HG03469 (cell line): ENCODE results near the gene ST6GALNAC6.

Source experiments
- ATAC-seq: cut with Tn5 transposase; IDR thresholded peaks from one replicate; pipeline ENCODE4 v1.9.1; 2021; ENCODE audit warnings: mild to moderate bottlenecking, moderate library complexity, moderate number of reproducible peaks; ENCODE audit not compliant: unreplicated experiment

The ST6GALNAC6 gene

DNA sequence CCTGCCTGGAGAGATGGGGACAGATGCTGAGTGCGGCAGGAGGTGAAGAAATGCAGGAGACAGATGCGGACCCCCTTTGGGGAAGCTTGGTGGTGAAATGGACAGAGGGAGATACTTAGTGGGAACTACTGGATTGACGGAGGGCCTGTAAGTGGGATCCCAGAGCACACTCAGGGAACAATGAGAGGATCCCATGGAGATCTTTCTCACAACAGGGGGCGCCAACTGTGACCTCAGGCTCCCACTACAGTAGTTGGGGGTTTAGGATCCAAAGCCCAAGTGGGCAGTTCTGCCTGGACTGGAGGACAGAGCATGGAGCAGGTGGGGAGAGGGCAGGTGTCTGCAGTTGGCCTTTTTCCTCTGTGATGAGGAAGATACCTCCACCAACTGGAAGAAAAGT, 34.8 kb upstream of the ST6GALNAC6 start:
- no peak for ATAC-seq

- no peak for ATAC-seq
Observed at GRCh38 chr9:127931092-127931881, 31.9 kb upstream of the ST6GALNAC6 start.

DNA sequence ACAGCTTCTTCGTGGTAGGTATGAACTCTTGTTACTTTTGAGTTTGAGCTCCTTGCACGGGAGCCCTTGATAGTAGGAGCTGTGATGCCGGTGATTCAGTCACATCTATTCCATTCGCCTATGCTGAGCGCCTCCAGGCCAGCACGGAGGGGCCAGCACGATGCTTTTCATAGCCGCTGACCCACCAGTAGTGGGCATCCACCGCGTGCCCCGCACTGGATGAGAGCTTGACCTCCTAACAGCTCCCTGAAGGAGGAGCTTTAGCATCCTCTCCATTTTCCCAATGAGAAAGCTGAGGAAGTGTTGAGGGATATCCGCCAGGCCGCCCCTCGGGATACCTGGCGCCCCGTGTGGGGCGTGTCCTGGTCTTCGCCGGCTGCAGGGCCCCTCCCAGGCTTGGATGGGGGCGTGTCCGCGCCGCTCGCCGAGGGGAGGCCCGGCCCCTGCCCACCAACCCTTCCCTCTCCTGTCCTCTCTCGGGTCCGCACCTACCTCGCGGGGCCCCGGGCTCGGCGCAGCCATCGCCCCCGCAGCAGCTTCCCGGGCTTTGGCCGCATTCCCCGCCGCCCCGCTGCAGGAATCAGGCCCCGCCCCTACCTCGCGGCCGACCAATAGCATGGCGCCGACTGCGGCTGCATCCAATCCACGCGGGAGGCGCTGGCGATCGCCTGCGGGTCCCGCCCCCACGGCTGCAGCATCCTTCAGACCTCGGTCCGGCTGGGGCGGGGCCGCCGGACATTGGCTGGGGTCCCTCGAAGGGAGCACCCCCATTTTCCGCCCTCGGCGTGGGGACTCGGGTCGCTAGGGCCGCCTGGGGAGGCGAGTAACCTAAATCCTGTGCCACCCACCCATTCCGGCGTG, 31.1 kb upstream of the ST6GALNAC6 start, which contains the start of gene PIP5KL1:
PIP5KL1 (minus strand) TSS at position 547 of the 861 bp plus-strand sequence; CDS start at position 522, 25 bp downstream.
- peak; percentile 49 for ATAC-seq

DNA sequence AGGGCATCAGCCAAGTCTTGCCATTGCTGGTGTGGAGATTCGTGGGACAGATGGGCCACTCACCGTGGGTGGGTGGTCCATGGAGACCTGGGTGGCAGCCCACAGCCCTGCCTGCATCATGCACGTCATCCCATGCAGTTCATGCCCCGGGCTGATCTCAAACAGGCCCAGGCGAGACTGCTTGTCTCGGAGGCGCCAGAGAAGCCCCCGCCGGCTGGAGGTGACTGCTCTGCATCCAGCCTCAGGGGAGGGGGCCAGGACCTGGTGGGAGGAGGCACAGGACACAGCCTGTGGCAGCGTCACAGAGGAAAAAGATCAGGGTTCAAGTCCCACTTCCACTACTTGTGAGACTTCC, 30.2 kb upstream of the ST6GALNAC6 start:
- no peak for ATAC-seq

- ATAC-seq, result no peak
Observed at GRCh38 chr9:127928676-127929624, 29.5 kb upstream of the ST6GALNAC6 start.

DNA sequence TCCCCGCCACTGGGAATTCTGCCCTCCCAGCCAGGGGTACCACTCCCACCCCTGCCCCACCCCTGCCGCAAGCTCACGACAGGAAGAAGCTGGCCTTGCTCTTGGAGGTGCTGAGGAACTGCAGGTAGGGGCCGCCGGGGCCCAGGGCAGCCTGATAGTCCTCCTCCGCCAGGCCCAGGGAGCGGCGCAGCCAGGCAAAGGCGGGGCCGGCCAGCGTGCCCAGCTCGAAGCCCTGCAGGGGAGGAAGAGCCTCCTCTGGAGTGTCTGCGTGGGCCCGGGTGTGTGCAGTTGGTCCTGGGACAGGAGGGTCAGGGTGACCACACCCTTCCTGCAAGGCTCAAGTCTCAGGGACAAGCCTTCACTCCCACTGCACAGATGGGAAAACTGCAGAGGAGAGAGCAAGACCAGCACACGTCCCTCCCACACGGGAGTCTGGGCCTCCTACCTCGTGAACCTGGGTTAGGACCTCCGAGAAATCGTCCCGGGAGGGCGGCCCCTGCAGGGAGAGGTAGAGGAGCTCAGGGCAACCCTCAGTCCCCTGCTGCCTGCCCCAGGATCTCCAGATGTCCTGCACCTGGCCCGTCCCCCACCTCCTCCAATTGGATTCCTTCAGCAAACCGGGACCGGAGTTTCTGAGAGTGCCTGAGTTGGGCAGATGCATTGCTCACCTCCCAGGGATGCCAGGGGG, 28.7 kb upstream of the ST6GALNAC6 start:
- ATAC-seq, result no peak

DNA sequence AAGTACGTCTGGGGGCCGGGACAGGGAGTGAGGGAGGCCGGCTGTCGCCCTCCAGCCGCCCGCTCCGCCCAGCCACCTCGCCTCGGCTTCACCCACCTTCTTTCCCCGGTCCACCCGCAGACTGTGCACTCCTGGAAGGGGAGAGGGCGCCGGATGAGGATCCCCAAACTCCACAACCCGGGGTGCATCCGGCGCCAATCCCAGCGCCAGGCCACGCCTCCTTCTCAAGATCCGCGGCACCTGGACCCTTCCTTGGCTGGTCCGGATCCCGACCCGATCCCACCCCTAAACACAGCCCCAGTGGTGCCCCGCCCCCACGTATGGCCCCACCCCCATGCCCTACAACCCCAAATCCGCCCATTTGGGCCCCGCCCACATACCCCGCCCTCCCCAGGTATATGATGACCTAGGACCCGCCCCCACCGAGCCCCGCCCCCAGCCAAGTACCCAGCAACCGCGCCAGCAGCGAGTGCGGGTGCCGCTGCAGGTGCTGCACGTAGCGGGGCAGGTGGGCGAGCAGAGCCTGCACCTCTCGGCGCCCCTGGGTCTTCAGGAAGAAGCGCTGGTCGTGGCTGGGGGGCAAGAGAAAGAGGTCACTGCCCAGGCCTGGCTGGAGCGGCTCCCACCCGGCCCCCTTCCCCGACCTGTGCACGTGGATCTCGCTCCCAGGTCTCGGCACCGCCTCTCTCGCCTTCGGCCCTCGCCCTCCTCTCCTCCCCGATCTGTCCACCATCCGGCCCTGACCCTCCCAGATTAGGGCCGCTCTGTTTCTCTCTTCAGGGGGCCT, 28.0 kb upstream of the ST6GALNAC6 start:
- ATAC-seq, result no peak

GRCh38 chr9:127926906-127927200, 27.4 kb upstream of the ST6GALNAC6 start:
- no peak for ATAC-seq

- no peak for ATAC-seq
Observed at GRCh38 chr9:127925959-127926905, 26.8 kb upstream of the ST6GALNAC6 start.

DNA sequence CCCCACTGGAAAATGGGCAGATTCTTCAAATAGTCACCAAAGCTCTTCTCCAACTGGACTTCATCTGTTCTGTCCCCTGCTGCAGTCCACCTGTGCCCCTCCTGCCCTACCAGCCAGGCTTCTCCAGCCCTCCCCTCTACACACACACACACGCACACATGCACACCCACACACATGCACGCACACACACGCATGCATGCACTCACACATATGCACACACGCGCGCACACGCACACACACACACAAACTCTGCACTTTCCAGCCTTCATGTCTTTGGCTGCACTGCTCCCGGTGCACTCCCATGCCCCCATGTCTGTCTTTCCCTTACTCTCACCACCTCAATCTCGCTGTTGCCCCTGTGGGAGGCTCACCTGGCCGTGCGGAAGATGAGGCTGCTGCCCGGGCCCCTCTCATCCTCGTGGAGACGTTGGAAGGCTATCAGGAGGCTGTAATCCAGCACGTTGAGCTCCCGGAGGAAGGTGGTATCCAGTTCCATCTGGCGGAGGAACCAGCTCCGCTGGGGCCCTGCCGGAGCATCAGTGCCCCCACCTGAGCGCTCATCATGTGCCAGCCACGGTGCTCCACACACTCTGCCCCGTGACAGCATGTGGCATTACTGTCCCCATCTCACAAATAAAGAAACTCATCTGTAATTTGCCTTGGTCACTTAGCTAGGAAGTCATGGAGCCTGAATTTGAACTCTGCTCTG, 25.5 kb upstream of the ST6GALNAC6 start:
- no peak for ATAC-seq

DNA sequence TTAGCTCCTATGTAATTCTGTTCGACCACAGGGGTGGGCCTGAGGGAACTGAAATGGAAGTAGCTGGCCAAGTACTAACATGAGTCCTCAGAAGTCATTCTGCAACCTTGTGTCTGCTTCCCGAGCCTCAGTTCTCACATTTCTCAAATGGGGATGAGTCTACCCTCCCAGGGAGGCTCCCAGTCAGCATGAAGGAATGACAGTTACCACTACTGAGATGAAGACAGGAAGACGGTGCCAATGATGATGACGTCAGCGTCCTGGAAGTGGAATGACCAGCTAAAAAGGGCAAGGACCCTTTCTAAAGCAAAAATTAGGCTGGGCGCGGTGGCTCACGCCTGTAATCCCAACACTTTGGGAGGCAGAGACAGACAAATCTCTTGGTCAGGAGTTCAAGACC, 24.4 kb upstream of the ST6GALNAC6 start:
- ATAC-seq, result no peak

GRCh38 chr9:127923046-127923445, 23.6 kb upstream of the ST6GALNAC6 start:
- ATAC-seq, result no peak

DNA sequence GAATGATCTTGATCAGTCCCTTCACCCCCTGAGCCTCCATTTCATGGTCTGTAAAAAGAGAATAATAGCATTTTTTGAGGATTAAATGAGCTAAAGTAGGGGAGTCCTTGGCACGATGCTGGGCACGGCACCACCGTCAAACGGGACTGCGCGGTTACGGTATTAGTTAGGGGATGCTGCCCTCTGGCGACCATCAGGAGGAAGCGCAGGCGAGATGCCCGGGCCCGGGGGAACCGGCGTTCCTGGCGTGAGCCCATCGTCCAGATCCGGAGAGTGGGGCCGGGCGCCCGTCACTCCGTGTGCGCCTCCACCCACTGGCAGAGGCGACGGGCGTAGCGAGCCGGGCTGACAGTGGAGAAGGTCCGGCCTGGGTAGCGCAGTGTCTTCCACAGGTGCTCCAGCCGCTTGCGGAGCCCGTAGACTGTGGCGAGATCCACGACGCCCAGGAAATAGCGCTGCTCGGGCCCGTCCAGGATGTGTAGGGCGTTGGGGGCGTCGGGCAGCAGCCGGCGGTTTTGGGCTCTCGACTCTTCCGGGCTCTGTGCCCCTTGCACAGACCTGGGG, 22.2 kb upstream of the ST6GALNAC6 start:
- ATAC-seq, result no peak

- no peak for ATAC-seq
Observed at GRCh38 chr9:127920794-127921193, 21.4 kb upstream of the ST6GALNAC6 start.

DNA sequence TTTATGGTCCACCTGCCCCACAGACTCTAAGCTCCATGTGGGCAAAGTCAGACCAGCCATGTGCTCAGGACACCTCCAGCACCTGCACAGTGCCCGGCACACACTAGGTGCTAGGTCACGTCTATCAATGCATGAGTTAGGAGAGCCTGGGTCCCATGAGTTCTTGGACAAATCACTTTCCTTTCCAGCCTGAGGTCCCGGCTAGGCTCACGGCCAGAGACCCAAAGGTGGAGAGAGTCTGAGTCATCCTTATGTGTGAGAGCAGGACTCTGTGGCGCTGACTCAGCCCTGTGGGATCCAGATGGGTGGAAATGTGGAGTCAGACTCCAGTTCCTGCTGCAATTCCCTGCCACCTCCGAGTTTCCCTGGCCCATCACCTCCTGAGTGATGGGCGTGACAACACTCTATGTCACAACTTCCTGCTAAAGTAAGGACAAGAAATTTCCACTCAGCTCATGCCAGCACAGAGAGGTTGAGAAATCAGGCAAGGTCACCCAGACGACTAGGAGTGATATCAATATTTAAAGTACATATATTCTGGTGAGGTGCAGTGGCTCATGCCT, 19.9 kb upstream of the ST6GALNAC6 start:
- ATAC-seq, result no peak

DNA sequence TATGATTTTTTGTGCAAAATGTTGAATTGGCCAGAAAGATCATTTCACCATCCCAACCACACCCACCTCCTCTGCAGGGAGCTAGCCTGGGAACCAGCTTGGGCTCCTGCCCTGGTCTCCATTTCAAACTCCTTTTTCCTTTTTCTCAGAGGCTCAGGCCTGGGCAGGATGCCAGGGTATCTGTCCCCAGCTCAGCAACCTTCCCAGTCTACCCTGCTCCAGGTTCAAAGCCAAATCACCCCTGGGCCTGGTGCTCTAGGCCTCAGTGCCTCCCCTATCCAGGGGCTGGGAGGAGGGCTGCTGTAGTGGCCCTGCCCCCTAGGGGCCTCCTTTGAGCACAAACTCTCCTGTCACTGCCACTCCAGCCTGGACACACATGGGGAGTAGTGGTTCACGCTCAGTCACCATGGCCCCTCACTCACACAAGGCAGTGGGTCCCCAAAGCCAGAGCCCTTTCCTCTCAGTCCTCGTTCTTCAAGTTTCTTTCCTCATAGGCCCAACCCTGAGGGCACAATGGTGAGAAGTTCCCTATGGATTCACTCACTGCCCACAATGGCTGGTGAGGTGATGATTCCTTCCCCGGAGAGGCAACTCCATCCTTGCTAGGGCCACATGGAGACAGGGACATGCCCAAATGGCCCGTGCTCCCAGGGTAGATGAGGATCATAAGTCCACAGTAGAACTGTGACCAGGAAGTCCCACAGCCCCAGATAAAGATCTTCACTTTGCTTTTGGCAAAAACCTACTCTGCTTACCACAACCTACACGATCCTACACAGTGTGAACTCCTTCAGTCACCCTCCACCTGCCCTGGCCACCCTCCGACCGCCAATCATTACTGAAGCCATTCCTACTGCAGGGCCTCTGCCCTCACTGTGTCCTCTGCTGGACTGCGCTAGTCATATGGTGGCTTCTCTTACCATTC, 19.0 kb upstream of the ST6GALNAC6 start:
- no peak for ATAC-seq
